Suprapubic skin (tissue), 4 donors: Measurements from ENCODE around the gene SLC25A29.

Source experiments
- EP300 ChIP-seq: sonication (generic); formaldehyde crosslinking; IDR thresholded peaks from one replicate; pipeline ENCODE4 v1.6.1; 2017; ENCODE audit warnings: antibody characterized with exemption
- POLR2A ChIP-seq, 2 donors: fragments of 450-650 bp; IDR thresholded peaks; one replicate each; pipeline ENCODE4 v1.6.1; 2017; ENCODE audit warnings: antibody characterized with exemption in 2 of 2, mild to moderate bottlenecking in 2 of 2, moderate library complexity in 2 of 2
- POLR2AphosphoS5 ChIP-seq, 3 donors: sonication (generic); formaldehyde crosslinking; IDR thresholded peaks; one replicate each; pipeline ENCODE4 v1.6.1; 2017; ENCODE audit warnings: antibody characterized with exemption in 3 of 3
- TF ChIP-seq, protein P1 (sequence below), 2 donors: fragments of 200-600 bp in 1 of 2; fragments of 450-650 bp in 1 of 2; sonication (generic) in 1 of 2; IDR thresholded peaks; one replicate each; pipeline ENCODE4 v1.5.1; 2016 to 2019; ENCODE audit warnings: antibody characterized with exemption in 2 of 2, mild to moderate bottlenecking in 1 of 2, moderate library complexity in 1 of 2

DNA sequence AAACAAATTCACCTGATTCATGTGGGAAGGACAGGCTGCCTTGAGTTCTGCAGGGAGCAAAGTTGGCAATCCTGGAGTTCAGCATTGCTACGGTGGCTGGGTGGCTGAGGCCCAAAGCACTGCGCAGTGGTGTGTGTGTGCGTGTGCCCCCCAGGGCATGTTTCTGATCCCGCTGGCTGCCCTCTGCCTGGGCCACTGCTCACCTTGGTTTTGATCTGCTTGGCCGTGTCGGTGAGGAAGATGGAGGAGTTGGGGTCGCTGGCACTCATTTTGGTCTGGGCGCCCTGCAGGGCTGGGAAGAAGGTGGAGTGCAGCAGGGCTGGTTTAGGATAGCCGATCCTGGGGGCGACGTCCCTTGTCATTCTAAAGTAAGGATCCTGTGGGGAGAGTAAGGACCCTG is 36.0 kb upstream of the SLC25A29 start:
- TF ChIP-seq, protein P1, sequence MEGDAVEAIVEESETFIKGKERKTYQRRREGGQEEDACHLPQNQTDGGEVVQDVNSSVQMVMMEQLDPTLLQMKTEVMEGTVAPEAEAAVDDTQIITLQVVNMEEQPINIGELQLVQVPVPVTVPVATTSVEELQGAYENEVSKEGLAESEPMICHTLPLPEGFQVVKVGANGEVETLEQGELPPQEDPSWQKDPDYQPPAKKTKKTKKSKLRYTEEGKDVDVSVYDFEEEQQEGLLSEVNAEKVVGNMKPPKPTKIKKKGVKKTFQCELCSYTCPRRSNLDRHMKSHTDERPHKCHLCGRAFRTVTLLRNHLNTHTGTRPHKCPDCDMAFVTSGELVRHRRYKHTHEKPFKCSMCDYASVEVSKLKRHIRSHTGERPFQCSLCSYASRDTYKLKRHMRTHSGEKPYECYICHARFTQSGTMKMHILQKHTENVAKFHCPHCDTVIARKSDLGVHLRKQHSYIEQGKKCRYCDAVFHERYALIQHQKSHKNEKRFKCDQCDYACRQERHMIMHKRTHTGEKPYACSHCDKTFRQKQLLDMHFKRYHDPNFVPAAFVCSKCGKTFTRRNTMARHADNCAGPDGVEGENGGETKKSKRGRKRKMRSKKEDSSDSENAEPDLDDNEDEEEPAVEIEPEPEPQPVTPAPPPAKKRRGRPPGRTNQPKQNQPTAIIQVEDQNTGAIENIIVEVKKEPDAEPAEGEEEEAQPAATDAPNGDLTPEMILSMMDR (IDR thresholded peaks at IDR 0.05) = no peak
- TF ChIP-seq EP300 (no peak), POLR2A (IDR thresholded peaks at IDR 0.05) (no peak), POLR2AphosphoS5 (IDR thresholded peaks at IDR 0.05) (no peak)
